H1 (cell line): Measurements from ENCODE around the gene MBD3L3. TPM values are rescaled to one million over a fixed set of nuclear protein-coding genes. Genes with fewer than 3 reads are reported as not detected.
A peak's percentile ranks its signal among the peaks of the same experiment; 100 is the strongest.

ENCODE experiments used
- CTBP2 ChIP-seq: IDR thresholded peaks from 2 replicates; pipeline ENCODE4 v1.7.0; 2011; ENCODE audit warnings: borderline replicate concordance, mild to moderate bottlenecking, moderate library complexity, mixed read lengths, low read length; ENCODE audit not compliant: insufficient read depth, insufficient read length
- EP300 ChIP-seq, 2 experiments: IDR thresholded peaks; 1 replicate in 1 of 2; 2 replicates in 1 of 2; pipeline ENCODE4 v1.6.1; 2011 to 2012; ENCODE audit warnings: low read depth in 2 of 2, low read length in 2 of 2, mild to moderate bottlenecking in 2 of 2, borderline replicate concordance in 1 of 2, inconsistent platforms in 1 of 2, moderate library complexity in 1 of 2
- KDM4A ChIP-seq: IDR thresholded peaks from one replicate; pipeline ENCODE4 v1.7.1; 2012; ENCODE audit warnings: low read depth, mild to moderate bottlenecking, moderate library complexity, low read length, inconsistent platforms; ENCODE audit not compliant: severe bottlenecking
- SIN3A ChIP-seq, 2 experiments: IDR thresholded peaks in 1 of 2; conservative IDR thresholded peaks in 1 of 2; 2 replicates each; pipeline ENCODE4 v1.6.1; 2011 to 2012; ENCODE audit warnings: low read length in 2 of 2, improper control_type of control experiment in 1 of 2, low read depth in 1 of 2, mild to moderate bottlenecking in 1 of 2
- SRF ChIP-seq: IDR thresholded peaks from 2 replicates; pipeline ENCODE4 v1.6.1; 2011; ENCODE audit warnings: mild to moderate bottlenecking, low read depth, low read length, moderate library complexity
- TAF1 ChIP-seq: IDR thresholded peaks from 2 replicates; pipeline ENCODE4 v1.6.1; 2011; ENCODE audit warnings: mild to moderate bottlenecking, low read depth, low read length
- TAF7 ChIP-seq: optimal IDR thresholded peaks from 2 replicates; pipeline ENCODE3; 2011; ENCODE audit warnings: low read depth, mild to moderate bottlenecking, inconsistent platforms, low read length, moderate library complexity, borderline replicate concordance
- polyA plus RNA-seq, 7 experiments: library from polyadenylated mRNA; depleted of rRNA in 3 of 7; stranded (reverse) in 5 of 7; unstranded in 2 of 7; fragments of >200 nt in 5 of 7; fragments of 200-250 nt in 2 of 7; gene quantifications; 1 replicate in 5 of 7; 2 replicates in 1 of 7; 4 replicates in 1 of 7; pipeline versions ENCODE4 v1.2.1 to v1.2.3, GENCODE V29; 2011 to 2013; ENCODE audit warnings: missing spikeins in 2 of 7, mixed read lengths in 2 of 7
- total RNA-seq: library from RNA; stranded (reverse); fragmentation: NEBNext Ultra II Directional; extraction: Animal tissue kit (Norgen Biotek cat#: 25700); gene quantifications from 2 replicates; pipeline ENCODE4 v1.2.1, GENCODE V29; 2021
- TF ChIP-seq, protein P1 (sequence below): IDR thresholded peaks from 2 replicates; pipeline ENCODE4 v1.6.1; 2012; ENCODE audit warnings: inconsistent platforms

Gene MBD3L3
- total and polyA plus RNA-seq, 2 of the 8 experiments (the other 6 are each of a cell fraction or from before 2014, with no cell fraction given), result not detected

DNA sequence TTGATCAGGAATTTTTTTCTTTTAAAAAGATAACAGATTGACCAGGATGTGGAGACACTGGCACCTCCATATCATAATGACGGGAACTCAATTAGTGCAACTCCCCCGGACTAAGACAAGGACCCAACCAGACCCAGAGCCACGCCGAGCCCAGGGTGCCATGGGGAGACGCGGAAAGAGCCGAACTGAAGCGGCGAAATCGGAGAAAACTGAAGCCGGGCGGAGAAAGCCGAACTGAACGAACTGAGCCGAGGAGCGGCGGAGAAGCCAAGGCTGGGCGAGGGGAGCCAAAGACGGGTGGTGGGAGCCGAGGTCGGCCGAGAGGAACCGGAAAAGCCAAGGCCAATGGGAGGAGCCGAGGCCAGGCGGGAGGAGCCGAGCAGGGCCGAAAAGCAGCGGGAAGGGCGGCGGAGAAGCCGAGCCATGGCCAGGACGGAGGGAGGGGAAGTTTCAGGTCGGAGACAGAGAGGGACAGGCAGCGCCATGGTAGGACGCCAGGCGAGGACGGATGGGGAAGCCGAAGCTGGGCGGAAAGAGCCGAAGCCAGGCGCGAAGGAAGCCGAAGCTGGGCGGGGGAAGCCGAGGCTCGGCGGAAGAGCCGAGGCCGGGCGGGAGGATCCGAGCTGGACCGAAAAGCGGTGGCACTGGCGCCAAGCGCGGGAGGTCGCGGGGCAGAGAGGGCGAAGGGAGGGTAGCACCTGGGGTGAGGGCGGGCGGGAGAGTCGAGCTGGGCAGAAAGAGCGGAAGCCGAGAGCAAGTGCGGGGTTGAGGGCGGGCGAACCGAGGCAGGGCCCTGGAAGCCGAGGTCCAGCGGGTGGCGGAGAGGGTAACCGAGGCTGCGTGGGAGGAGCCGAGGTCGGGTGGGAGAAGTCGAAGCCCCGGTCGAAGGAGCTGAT lies 40.5 kb upstream of the MBD3L3 start (continued):
- TF ChIP-seq SIN3A (conservative IDR thresholded peaks at IDR 0.05 in 1 of 2, IDR thresholded peaks at IDR 0.05 in 1 of 2; ENCODE audit: low read depth in 1 of 2, low read length in 2 of 2) (no peak; a peak in 1 of 4 replicates), EP300 (IDR thresholded peaks at IDR 0.05; ENCODE audit: borderline replicate concordance in 1 of 2, low read depth in 2 of 2, low read length in 2 of 2) (no peak), CTBP2 (no peak), KDM4A (peak; percentile 94), TAF1 (peak; percentile 58; the same call in 1 of the 2 replicates), TAF7 (peak; percentile 15), SRF (no peak)
- TF ChIP-seq, protein P1, sequence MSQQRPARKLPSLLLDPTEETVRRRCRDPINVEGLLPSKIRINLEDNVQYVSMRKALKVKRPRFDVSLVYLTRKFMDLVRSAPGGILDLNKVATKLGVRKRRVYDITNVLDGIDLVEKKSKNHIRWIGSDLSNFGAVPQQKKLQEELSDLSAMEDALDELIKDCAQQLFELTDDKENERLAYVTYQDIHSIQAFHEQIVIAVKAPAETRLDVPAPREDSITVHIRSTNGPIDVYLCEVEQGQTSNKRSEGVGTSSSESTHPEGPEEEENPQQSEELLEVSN, result peak; percentile 77
